Suprapubic skin (tissue), 4 donors: ENCODE data around the gene AGO1. TPM values are rescaled to one million over a fixed set of nuclear protein-coding genes. Genes with fewer than 3 reads are reported as not detected.
A peak's percentile ranks its signal among the peaks of the same experiment; 100 is the strongest.

Source experiments
- DNase-seq, 2 donors: peaks; one replicate each; pipeline ENCODE4 v3.0.0-alpha.2; 2019; ENCODE audit warnings: low spot score in 2 of 2
- H3K27ac ChIP-seq: fragments of 200-600 bp; sonication (generic); one replicate; pipeline ENCODE4 v1.5.1; 2019
- H3K27me3 ChIP-seq: fragments of 200-600 bp; sonication (generic); one replicate; pipeline ENCODE4 v1.5.1; 2019
- H3K36me3 ChIP-seq: fragments of 200-600 bp; sonication (generic); one replicate; pipeline ENCODE4 v1.5.1; 2019
- H3K4me1 ChIP-seq: fragments of 200-600 bp; sonication (generic); one replicate; pipeline ENCODE4 v1.5.1; 2019
- H3K4me3 ChIP-seq: fragments of 200-600 bp; sonication (generic); one replicate; pipeline ENCODE4 v1.5.1; 2019; ENCODE audit warnings: mild to moderate bottlenecking
- H3K9me3 ChIP-seq: fragments of 200-600 bp; sonication (generic); one replicate; pipeline ENCODE4 v1.5.1; 2019
- CTCF ChIP-seq, 2 donors: fragments of 200-600 bp in 1 of 2; fragments of 450-650 bp in 1 of 2; sonication (generic) in 1 of 2; IDR thresholded peaks; one replicate each; pipeline ENCODE4 v1.5.1; 2016 to 2019; ENCODE audit warnings: antibody characterized with exemption in 2 of 2, mild to moderate bottlenecking in 1 of 2, moderate library complexity in 1 of 2
- EP300 ChIP-seq: sonication (generic); formaldehyde crosslinking; IDR thresholded peaks from one replicate; pipeline ENCODE4 v1.6.1; 2017; ENCODE audit warnings: antibody characterized with exemption
- POLR2A ChIP-seq, 2 donors: fragments of 450-650 bp; IDR thresholded peaks; one replicate each; pipeline ENCODE4 v1.6.1; 2017; ENCODE audit warnings: antibody characterized with exemption in 2 of 2, mild to moderate bottlenecking in 2 of 2, moderate library complexity in 2 of 2
- POLR2AphosphoS5 ChIP-seq, 3 donors: sonication (generic); formaldehyde crosslinking; IDR thresholded peaks; one replicate each; pipeline ENCODE4 v1.6.1; 2017; ENCODE audit warnings: antibody characterized with exemption in 3 of 3
- WGBS: methylation state at CpG from one replicate; pipeline ENCODE4 v1.1.5; 2018; 5-methylcytosine and 5-hydroxymethylcytosine counted together
- total RNA-seq, 4 donors: library from RNA; depleted of rRNA; stranded (reverse); fragments of >200 nt; gene quantifications; one replicate each; pipeline ENCODE4 v1.1.0, GENCODE V29; 2016

AGO1 gene
- total RNA-seq, 4 donors from 2014 or later, result 21.6 to 48.4 (median 35.4) TPM

- Histone ChIP-seq H3K36me3 (peaks cover 92% of the 10 kb centered on the region), H3K9me3 (no peaks in the 10 kb centered on the region), H3K27me3 (no peaks in the 10 kb centered on the region), H3K4me1 (peaks cover 6% of the 10 kb centered on the region), H3K27ac (no peak overlapping the region), H3K4me3 (no peak overlapping the region)
- no peak for DNase-seq
- WGBS, result 92% methylated on average over 8 of the region's 8 CpGs
- TF ChIP-seq EP300 (no peak), POLR2A (IDR thresholded peaks at IDR 0.05) (no peak), POLR2AphosphoS5 (IDR thresholded peaks at IDR 0.05) (no peak), CTCF (IDR thresholded peaks at IDR 0.05) (no peak)
Measured at GRCh38 chr1:35838693-35839245, 44.2 kb upstream of the AGO1 start.

GRCh38 chr1:35844826-35845225 lies 38.2 kb upstream of the AGO1 start:
- DNase-seq, result no peak
- Histone ChIP-seq H3K27me3 (no peaks in the 10 kb centered on the region), H3K27ac (no peak overlapping the region), H3K4me3 (no peak overlapping the region), H3K4me1 (peaks cover 2% of the 10 kb centered on the region), H3K36me3 (peaks cover 69% of the 10 kb centered on the region), H3K9me3 (no peaks in the 10 kb centered on the region)
- WGBS, result 59% methylated on average over 1 of the region's 1 CpG
- TF ChIP-seq POLR2AphosphoS5 (IDR thresholded peaks at IDR 0.05) (no peak), CTCF (IDR thresholded peaks at IDR 0.05) (no peak), POLR2A (IDR thresholded peaks at IDR 0.05) (no peak), EP300 (no peak)

- Histone ChIP-seq H3K4me3 (no peak overlapping the region), H3K27ac (no peak overlapping the region), H3K36me3 (peaks cover 60% of the 10 kb centered on the region), H3K4me1 (peaks cover 8% of the 10 kb centered on the region), H3K9me3 (no peaks in the 10 kb centered on the region), H3K27me3 (no peaks in the 10 kb centered on the region)
- DNase-seq, result no peak
- no peak for TF ChIP-seq CTCF (IDR thresholded peaks at IDR 0.05)
- no peak for TF ChIP-seq POLR2A (IDR thresholded peaks at IDR 0.05)
- TF ChIP-seq EP300, result no peak
- no peak for TF ChIP-seq POLR2AphosphoS5 (IDR thresholded peaks at IDR 0.05)
- WGBS, result 46% methylated on average over 1 of the region's 1 CpG
Measured at GRCh38 chr1:35845766-35846165, 37.2 kb upstream of the AGO1 start.

GRCh38 chr1:35847935-35848565 lies 35.0 kb upstream of the AGO1 start:
- Histone ChIP-seq H3K4me1 (peaks cover 20% of the 10 kb centered on the region), H3K4me3 (no peak overlapping the region), H3K27me3 (no peaks in the 10 kb centered on the region), H3K27ac (no peak overlapping the region), H3K36me3 (peaks cover 54% of the 10 kb centered on the region), H3K9me3 (no peaks in the 10 kb centered on the region)
- DNase-seq, result no peak
- 90% methylated on average over 1 of the region's 1 CpG for WGBS
- TF ChIP-seq CTCF (IDR thresholded peaks at IDR 0.05) (no peak), POLR2AphosphoS5 (IDR thresholded peaks at IDR 0.05) (no peak), EP300 (no peak)

- peaks cover 20% of the 10 kb centered on the region for H3K4me1 ChIP-seq
- TF ChIP-seq EP300 (no peak), POLR2A (IDR thresholded peaks at IDR 0.05) (no peak), CTCF (IDR thresholded peaks at IDR 0.05) (no peak), POLR2AphosphoS5 (IDR thresholded peaks at IDR 0.05) (no peak)
- peak overlapping the region; percentile 41 for H3K27ac ChIP-seq
- H3K27me3 ChIP-seq, result no peaks in the 10 kb centered on the region
- 73% methylated on average over 2 of the region's 2 CpGs for WGBS
- H3K9me3 ChIP-seq, result no peaks in the 10 kb centered on the region
- no peak overlapping the region for H3K4me3 ChIP-seq
- no peak for DNase-seq
- H3K36me3 ChIP-seq, result peaks cover 58% of the 10 kb centered on the region
Measured at GRCh38 chr1:35850051-35850450, 33.0 kb upstream of the AGO1 start.
